GM20000 (cell line): Measurements from ENCODE around the gene LDHAL6B.

Experiments
- DNase-seq: peaks from one replicate; pipeline ENCODE4 v3.0.0; 2012; ENCODE audit warnings: low spot score
- TF ChIP-seq, protein P1 (sequence below): IDR thresholded peaks from 2 replicates; pipeline ENCODE4 v1.5.1; 2012; ENCODE audit warnings: mild to moderate bottlenecking, control low read depth; ENCODE audit errors: extremely low read depth, missing control alignments

Gene LDHAL6B

DNA sequence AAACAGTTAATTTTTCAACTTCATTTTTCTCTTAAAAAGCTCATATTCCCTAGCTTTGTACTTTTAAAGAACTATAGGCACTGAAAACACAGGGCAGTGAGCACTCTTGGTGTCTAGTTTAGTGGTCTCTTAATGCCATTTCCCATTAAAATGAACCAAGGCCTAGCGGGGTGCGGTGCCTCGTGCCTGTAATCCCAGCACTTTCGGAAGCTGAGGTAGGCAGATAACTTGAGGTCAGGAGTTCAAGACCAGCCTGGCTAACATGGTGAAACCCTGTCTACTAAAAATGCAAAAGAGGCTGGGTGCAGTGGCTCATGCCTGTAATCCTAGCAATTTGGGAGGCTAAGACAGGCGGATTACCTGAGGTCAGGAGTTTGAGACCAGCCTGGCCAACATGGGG, 45.5 kb downstream of the LDHAL6B start:
- TF ChIP-seq, protein P1, sequence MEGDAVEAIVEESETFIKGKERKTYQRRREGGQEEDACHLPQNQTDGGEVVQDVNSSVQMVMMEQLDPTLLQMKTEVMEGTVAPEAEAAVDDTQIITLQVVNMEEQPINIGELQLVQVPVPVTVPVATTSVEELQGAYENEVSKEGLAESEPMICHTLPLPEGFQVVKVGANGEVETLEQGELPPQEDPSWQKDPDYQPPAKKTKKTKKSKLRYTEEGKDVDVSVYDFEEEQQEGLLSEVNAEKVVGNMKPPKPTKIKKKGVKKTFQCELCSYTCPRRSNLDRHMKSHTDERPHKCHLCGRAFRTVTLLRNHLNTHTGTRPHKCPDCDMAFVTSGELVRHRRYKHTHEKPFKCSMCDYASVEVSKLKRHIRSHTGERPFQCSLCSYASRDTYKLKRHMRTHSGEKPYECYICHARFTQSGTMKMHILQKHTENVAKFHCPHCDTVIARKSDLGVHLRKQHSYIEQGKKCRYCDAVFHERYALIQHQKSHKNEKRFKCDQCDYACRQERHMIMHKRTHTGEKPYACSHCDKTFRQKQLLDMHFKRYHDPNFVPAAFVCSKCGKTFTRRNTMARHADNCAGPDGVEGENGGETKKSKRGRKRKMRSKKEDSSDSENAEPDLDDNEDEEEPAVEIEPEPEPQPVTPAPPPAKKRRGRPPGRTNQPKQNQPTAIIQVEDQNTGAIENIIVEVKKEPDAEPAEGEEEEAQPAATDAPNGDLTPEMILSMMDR = no peak
- no peak for DNase-seq

DNA sequence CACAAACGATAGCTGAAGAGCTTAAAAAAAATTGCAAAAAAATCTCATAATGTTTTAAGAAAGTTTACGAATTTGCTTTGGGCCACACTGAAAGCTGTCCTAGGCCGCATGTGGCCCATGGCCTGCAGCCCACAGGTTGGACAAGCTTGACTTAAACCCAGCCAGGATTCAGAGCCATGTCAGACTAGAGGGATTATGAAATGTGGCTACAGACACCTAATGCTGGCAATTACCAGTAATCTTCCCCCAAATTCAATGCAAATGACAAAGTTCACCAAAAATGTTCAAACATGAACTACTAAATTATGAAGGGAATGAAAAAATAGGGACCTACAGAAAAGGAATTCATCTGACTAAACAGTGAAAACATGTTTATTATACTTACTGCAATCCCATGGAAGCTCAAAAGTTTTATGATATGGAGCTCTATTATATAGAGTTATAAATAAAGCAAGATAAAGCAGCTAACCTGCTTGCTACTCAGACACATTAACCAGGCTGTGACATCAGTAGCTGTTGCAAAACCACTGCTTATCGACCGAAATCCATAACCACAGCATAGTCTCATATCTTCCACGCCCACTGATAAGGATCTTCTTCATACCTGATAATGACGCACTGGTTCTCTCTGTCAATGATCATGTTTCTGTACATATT, 49.2 kb downstream of the LDHAL6B start:
- no peak for DNase-seq
- TF ChIP-seq, protein P1 = no peak

DNA sequence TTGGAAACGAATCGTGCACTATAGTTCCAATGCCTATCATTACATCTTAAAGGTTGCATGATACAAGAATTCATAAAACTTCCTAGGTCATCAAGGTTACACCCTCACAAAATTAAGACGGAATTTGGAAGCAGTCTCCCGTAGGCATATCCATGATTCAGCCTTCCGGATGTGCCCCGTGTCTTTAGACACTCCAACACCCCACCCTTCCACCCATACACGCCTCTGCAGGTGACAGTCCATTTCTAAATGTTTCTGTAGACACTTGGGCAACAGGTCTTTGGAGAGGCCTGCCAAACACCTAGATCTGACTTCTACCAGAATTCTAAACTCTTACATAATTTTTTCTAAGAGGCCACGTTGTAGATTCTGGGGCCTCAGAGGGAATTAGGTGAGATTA, 49.8 kb downstream of the LDHAL6B start:
- TF ChIP-seq, protein P1 = no peak
- DNase-seq = no peak

DNA sequence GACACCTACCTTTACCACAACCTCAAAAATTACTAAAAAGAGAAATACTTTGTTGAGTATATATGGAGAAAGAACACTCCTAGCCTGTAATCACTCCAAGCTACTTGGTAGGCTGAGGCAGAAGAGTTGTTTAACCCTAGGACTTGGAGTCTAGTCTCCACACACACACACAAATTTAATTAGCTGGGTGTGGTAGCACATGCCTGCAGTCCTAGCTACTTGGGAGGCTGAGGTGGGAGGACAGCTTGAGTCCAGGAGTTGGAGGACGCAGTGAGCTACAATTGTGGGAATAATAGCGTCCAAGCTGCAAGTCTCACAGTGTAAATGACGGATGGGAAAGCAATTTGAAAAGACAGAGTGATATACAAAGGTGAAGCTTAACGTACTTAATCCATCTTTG, 50.5 kb downstream of the LDHAL6B start:
- DNase-seq = no peak
- TF ChIP-seq, protein P1 = no peak
